HG02571 (cell line): ENCODE measurements around the gene PIM1.

ENCODE experiments used
- ATAC-seq: cut with Tn5 transposase; IDR thresholded peaks from one replicate; pipeline ENCODE4 v1.9.1; 2021; ENCODE audit warnings: mild to moderate bottlenecking, moderate library complexity; ENCODE audit not compliant: unreplicated experiment

The PIM1 gene

GRCh38 chr6:37137201-37138090 lies 32.5 kb upstream of the PIM1 start:
- no peak for ATAC-seq

- no peak for ATAC-seq
Measured at GRCh38 chr6:37138856-37139229, 31.1 kb upstream of the PIM1 start.

- ATAC-seq: no peak
Measured at GRCh38 chr6:37139230-37139962, 30.6 kb upstream of the PIM1 start.

- no peak for ATAC-seq
Measured at GRCh38 chr6:37140145-37140544, 29.8 kb upstream of the PIM1 start.

- ATAC-seq: no peak
Measured at GRCh38 chr6:37141281-37142049, 28.5 kb upstream of the PIM1 start.

- ATAC-seq: no peak
Measured at GRCh38 chr6:37142050-37142614, 27.8 kb upstream of the PIM1 start.

GRCh38 chr6:37143585-37143984 lies 26.4 kb upstream of the PIM1 start:
- no peak for ATAC-seq

- no peak for ATAC-seq
Measured at GRCh38 chr6:37145443-37145842, 24.5 kb upstream of the PIM1 start.

GRCh38 chr6:37146735-37147157 lies 23.2 kb upstream of the PIM1 start:
- no peak for ATAC-seq

GRCh38 chr6:37149745-37150144 lies 20.2 kb upstream of the PIM1 start:
- ATAC-seq: no peak

GRCh38 chr6:37150314-37150713 lies 19.6 kb upstream of the PIM1 start:
- no peak for ATAC-seq

GRCh38 chr6:37155394-37156312 lies 14.3 kb upstream of the PIM1 start:
- ATAC-seq: peak; percentile 88

- ATAC-seq: no peak
Measured at GRCh38 chr6:37158508-37158907, 11.4 kb upstream of the PIM1 start.

GRCh38 chr6:37160922-37161778 lies 8.8 kb upstream of the PIM1 start:
- ATAC-seq: no peak

GRCh38 chr6:37162740-37163139 lies 7.2 kb upstream of the PIM1 start:
- ATAC-seq: no peak

GRCh38 chr6:37168163-37168758 lies 1.7 kb upstream of the PIM1 start:
- ATAC-seq: no peak

GRCh38 chr6:37168811-37169495 lies 999 bp upstream of the PIM1 start:
- ATAC-seq: no peak
